HG02852 (cell line): Measurements from ENCODE around the gene AMPD3.

Experiments used
- ATAC-seq: cut with Tn5 transposase; IDR thresholded peaks from one replicate; pipeline ENCODE4 v1.9.1; 2021; ENCODE audit warnings: mild to moderate bottlenecking, moderate library complexity; ENCODE audit not compliant: unreplicated experiment

AMPD3 gene

DNA sequence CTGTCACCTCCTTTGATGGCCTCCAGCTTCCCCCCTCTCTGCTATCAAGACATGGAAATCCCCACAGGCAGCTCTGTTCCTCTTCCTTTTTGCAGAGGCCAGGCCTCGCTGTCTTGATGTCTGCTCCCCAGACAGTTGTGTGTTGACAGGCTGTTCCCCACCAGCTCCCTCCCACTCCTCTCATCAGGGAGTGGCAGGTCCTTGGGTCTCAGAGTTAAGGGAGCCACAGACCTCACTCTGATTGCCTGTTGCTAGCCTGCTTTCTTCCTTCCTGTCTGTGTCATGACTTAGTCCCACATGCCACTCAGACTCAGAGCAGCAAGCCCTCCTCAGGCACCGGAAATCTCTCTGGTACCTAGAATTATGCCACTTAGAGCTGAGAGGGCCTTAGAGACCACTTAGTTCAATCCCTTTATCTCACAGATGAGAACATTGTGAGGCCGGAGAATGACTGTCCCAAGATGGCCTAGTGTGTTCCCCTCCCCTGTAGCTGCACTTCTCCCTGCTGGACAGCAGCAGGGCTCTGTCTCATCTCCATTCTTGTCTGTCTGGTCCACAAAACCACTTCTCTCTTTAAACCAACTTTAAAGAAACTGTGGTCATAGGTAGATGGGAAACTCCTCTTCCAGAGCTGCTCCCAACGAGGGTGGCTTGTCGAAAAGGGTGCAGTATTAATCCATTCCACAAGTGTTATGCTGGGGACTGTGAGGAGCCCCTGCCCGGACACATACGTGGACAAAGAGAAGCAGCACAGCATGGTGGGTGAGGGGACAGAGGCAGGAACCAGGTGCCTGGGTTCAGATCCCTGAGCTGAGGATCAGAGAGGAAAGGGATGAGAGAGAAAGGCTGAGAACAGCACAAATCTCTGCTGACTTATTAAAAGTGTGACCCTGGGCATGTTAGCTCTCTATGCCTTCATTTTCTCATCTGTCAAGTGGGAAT is 4.2 kb downstream of the AMPD3 start:
- ATAC-seq, result peak; percentile 45

DNA sequence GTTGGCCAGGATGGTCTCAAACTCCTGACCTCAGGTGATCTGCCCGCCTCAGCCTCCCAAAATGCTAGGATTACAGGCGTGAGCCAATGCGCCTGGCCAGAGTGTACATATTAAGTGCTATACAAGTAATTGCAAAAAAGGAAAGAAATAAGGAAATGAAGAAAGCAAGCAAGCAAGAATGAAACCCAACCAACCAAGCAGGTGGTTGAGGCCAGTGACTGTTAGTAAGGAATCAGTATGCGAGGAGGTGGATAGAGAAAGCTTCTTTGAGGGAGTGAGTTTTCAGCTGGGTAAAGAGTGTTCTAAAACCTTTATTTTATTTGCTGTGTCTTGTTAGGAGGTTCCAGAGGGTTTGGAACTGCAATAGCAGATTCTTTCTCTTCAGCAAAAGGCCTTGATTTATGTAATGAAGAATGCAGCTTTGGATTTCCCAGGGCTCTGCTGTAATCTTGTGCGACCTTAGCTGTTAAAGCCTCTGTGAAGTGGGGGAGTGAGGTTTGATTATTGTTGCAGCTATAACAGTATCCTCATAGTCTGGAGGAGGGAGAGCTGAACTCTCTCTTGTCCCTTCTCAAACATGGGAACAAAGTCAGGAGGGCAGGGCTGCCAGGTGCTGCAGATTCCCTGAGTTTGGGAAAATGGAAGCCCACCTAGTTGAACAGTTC is 5.7 kb downstream of the AMPD3 start:
- no peak for ATAC-seq

- ATAC-seq, result no peak
Measured at GRCh38 chr11:10461276-10461790, 6.3 kb downstream of the AMPD3 start.

DNA sequence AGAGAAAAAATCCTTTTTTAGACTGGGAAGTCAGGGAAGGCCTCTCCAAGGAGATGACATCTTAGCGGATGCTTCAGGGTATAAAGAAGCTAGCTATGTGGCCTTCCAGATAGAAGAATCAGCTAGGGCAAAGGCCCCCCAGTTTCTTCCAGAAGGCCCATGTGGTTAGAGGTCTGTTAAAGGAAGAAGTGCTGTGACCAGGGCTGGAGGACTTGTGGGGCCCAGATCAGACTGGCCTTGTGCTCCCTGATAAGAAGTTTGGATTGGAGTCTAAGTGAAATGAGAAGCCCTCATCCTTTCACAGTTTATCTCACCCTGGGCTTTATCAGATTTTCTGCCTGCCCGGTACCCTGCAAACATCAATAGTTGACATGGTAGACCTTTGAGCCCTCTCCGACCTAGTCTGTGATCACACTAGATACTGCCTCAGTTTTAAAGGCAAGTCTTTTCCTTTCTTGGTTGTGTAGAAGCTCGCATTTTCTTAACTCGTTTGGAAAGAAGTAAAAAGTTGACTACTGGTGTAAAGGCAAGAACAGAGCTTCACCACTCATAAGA is 7.8 kb downstream of the AMPD3 start:
- no peak for ATAC-seq

- ATAC-seq, result no peak
Measured at GRCh38 chr11:10473371-10473770, 18.3 kb downstream of the AMPD3 start.

DNA sequence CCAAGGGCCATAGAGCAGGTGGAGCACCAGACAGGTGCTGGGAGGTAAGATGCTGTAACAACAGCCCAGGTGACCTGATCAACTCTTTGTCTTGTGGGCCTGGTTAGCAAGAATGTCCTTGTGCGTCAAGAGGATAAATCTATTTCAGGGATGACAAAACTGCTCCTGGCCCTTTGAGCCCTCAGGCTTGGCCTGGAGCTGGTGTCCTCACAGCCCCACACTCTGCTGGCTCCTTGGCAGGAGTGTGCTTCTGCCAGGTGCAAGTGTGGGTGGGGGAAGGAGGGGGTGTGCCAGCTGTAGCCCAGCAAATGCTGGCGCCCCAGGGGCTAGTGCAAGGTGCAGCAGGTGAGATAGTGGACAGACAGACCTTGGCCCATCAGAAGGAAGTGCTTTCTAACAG is 19.5 kb downstream of the AMPD3 start:
- ATAC-seq, result no peak

DNA sequence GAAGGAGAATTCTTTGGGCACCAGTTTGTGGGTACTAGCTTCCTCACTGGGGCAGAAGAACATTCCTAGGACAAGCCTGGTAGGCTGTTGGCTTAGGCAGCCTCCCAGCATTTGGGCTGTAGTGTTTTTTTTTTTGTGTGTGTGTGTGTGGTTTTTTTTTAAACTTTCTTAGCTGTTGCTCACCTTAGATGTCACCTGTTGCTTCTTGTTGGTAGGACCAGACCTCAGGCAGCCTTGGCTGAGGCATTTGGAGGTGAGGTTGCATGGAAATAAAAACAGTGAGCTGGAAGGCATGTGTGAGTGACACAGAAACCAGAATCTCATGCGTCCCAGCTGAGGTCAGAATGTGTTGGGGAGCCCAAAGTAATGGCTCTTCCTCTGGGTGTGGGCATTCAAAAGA is 21.3 kb downstream of the AMPD3 start:
- ATAC-seq, result no peak

DNA sequence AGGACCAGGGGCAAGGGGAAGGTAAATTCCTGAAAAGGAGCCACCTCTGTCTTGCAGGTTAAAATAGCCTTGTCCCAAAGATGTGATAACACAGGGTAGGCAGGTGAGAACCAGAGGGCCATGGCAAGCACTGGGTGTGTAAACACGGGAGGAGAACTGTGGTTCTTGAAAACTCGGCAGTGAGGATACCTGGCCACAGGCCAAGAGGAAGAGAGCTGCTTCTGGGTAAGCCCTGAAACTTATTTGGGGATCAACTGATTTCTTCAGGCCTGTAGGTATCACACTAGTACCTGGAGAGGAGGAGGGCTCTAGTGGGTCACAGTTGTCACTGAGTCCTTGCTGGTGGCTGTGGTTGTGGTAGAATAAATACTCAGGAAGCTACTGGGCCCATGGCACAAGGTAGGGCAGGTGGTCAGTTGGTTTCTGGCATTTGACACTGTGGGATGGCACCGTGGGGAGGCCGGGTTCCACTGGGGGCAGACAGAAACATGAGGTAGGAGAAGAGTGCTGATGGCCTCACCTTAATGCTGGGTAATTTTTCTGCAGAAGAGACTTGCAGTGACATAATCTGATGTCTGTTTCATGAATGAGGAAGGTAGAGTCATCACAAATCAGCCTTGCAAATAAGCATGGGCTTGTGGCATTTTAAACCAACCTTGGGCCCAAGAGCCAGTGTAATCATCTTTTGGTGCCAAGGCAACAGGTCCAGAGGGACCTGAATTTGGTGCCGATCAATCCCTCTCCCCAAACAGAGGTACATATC is 22.0 kb downstream of the AMPD3 start:
- no peak for ATAC-seq

GRCh38 chr11:10477690-10478046 is 22.6 kb downstream of the AMPD3 start:
- ATAC-seq, result no peak

DNA sequence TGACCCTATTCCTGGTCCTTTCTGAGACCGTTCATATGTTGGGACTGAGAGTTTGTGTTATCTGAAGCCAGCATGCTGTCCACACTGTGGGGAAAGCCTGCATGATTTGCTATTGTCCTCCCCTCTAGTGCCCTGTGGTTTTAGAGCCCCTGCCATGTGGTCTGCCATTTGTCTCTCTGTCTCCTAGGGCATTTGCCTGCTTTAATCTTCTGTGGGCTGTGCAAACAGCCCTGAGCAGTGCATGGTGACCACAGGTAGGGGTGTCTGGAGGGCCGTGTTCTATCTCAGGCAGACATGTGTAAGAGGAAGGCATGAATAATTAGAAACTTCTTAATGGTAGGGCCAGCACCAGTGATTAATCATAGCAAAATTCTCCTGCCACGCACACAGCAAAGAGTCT is 23.0 kb downstream of the AMPD3 start:
- ATAC-seq, result no peak

DNA sequence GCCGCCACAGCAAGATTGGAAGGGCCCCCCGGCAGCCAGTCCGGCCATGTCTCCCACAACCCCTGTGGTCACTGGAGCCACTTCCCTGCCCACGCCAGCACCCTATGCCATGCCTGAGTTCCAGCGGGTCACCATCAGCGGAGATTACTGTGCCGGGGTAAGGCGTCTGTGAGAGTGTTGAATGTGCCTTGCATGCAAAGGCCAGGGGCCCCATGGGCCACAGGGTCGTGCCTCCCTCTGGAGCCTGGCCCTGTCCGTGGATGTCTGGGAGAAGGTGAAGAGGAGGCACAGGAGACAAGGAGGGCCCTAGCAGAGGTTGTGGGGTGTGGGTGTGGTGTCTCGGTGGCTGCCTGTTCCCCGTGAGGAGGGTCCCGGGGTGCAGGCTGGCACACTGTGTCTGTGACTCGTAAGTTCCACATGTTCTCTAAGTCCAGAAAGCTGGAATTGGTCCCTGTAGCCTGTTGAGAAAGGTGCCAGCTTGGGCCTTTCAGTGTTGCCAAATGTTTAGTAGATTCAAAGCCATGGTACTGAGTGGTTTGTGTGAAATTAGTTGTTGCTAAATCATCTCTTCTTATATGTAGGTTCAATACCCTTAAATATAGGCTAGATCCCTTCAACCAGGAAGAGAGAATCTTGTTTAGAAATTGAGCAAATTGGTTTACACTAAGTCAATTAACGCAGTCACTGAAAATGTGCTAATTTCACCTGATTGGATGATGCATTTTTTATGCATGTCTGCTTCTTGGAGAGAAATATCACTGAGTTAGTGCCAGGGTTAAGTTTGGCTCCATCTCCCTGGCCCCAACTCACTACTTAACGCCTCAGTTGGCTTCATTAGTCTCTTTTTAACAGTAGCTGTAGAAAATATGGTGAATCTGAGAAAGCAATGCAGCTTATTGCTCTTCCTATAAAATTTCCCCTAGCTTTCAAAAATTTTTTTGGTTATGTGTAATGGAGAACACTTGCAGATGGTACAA is 23.8 kb downstream of the AMPD3 start:
- ATAC-seq, result no peak

DNA sequence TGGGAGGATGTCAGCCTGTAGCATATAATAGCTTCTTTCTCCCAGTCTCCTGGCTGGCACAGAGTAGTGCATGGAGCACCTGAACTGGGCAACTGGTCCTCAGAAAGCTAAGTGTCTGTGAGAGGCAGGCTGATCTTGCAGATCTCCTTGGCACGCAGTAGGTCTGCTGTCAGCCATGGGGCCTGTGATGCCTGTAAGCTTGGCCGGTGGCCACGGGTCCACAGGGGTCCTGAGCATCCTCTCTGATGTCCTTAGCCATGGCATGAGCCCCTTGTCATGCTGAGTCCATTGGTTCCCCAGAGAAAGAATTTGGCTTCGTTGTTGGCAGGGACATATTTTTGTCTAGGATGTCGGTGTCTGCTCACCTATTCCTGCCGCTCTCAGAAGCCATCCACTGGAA is 25.0 kb downstream of the AMPD3 start:
- no peak for ATAC-seq

DNA sequence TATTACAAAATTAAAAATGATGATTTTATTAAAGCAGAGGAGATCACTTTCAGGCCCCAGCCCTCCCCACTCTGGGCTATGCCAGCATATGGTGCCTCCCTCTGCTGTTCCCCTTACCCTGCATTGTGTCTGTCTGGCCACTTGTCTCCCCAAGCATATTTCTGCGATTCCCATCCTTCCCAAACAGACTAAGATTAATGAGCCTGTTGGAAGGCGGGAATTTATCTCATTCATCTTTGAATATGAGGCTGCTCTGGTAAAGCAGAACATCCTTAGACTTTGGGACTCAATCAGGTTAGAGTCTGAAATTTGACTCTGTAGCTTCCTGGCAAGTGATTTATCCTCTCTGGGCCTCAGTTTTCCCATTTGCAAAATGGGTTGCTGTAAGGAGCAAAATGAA is 25.7 kb downstream of the AMPD3 start:
- no peak for ATAC-seq

DNA sequence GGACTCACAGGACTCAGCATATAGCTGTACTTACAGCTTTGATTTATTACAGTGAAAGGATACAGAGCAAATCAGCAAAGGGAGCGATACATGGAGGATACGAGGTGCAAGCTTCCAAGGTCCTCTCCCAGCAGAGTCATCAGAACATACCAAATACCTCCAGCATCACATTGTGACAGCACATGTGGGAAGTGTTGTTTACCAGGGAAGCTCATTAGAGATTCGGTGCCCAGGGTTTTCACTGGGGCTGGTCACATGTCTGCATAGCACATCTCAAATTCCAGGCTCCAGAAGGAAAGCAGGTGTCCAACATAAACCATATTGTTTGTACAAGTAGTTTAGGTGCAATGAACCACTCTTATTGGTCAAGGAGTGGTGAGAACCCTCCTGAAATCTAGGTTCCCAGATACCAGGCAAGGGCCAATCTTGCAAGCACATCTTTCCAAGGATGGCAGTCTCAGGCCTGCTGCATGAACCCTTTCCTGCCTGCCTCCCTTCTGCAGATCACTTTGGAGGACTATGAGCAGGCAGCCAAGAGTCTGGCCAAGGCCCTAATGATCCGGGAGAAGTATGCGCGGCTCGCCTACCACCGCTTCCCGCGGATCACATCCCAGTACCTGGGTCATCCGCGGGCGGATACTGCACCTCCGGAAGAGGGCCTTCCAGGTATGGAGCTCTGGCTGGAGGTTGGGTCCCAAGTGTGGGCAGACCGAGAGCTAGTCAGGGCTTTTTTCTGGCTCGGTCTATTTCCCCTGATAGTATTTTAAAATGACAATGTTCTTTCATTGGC is 26.7 kb downstream of the AMPD3 start:
- ATAC-seq, result no peak

DNA sequence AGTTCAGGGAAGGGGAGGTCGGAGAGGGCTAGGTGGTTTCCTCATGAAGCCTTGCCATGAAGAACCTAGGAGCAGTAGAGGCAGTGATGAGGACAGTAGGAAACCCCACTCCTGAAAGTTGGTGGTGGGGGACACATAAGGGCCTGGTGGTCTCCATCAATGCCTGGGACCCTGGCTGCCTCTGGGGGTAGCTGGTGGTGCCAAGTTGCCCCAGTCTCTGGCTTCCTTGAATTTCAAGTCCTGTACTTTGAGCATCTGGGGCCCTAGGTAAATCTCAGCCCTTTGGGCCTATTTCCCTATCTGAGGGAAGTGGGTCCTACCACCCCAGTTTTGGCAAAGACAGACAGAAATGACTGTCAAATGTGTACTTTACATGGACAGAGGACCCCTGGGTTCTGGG is 28.1 kb downstream of the AMPD3 start:
- ATAC-seq, result no peak

DNA sequence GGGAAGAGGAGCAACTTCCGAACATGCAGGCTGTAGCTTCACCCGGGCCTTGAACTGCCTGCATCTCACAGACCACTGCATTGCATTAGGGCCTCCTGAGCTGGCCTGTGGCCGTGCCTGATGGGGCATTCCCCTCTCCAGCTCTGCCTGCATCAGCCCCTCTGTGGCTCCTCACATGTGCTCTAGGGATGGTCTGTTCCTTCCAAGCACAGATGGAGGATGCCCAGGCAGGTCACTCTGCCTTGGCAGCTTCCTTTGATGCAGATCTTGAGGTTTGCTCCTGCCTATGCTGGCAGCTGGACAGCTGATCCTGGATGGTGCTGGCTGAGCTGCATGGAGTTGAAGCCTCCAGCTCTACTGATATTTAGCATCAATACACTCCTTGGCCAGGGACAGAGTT is 28.5 kb downstream of the AMPD3 start:
- no peak for ATAC-seq

GRCh38 chr11:10484461-10485180 is 29.6 kb downstream of the AMPD3 start:
- no peak for ATAC-seq

DNA sequence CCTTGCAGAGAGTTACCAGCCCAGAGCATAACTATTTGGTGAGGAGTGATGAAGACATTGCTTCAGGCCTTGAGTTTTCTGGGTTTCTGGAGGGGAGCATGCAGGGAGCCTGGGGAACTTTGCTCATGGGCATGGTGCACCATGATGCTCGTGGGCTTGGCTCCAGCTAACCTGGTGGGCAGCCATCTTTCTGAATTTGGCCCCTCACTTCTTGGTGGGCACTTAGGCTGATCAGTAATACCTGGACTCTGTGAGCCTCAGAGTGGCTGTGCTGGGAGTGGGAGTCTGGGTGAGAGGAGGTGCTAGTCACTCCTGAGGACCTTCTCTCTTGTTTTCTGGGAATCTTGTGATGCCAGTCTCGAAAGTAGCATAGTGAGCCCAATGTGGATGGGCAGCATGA is 30.6 kb downstream of the AMPD3 start:
- no peak for ATAC-seq
